ENCODE results near the gene ANK2. TPM values are rescaled to one million over a fixed set of nuclear protein-coding genes. Genes with fewer than 3 reads are reported as not detected.
A peak's percentile ranks its signal among the peaks of the same experiment; 100 is the strongest.

Gene ANK2
- total RNA-seq, 2 experiments from 2014 or later = 1.8 to 2.4 TPM

DNA sequence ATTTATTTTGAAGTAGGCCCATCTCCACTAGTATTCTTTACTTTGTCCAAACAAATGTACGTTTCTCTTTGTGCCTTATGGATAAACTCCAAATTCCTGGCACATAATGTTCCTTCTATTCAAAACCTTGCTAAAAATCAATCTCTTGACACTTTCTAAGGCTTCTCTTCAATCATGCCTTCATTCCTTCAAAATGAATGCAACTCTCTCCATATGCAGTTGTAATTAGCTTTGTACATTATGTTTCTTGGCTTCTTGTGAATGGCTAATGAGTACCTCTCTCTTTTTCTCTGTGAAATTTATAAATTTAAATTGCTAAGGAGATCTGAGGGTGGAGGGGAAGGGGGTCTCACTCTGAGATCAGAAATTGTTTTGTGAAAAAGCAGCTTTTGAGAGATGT is 24.0 kb upstream of the ANK2 start:
- Mint-ChIP-seq H3K9me3 (ENCODE audit: low read depth) (no peaks in the 10 kb centered on the region), H3K4me1 (no peaks in the 10 kb centered on the region), H3K4me3 (no peak overlapping the region), H3K27ac (no peak overlapping the region), H3K27me3 (peaks cover 3% of the 10 kb centered on the region), H3K36me3 (no peaks in the 10 kb centered on the region)
- ATAC-seq (no peak), DNase-seq (no peak)
- CTCF ChIA-PET = no interaction called here

DNA sequence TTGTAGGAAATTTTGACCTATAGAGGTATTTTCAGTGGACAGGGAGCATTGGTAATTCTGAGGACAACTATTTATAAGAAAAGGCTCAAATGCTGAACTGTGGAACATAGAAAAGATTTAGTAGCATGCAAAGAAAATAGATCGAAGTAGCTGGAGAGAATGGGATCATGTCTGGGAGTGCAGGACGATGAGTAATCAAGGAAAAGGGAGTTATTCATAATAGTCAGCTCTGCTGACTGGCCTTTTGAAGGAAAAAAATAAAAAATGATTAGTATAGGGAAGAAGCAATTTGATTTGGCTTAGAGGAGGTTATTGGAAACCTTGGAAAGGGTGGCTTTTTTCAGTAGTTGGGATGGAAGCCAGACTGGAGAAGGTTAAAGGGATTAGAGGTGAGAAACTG is 22.9 kb upstream of the ANK2 start:
- H3K36me3 Mint-ChIP-seq = no peaks in the 10 kb centered on the region
- CTCF ChIA-PET = no interaction called here
- DNase-seq (no peak), ATAC-seq (no peak)
- H3K4me3 Mint-ChIP-seq = no peak overlapping the region
- H3K9me3 Mint-ChIP-seq (ENCODE audit: low read depth) = no peaks in the 10 kb centered on the region
- H3K4me1 Mint-ChIP-seq = no peaks in the 10 kb centered on the region
- no peak overlapping the region for H3K27ac Mint-ChIP-seq
- H3K27me3 Mint-ChIP-seq = peaks cover 5% of the 10 kb centered on the region

DNA sequence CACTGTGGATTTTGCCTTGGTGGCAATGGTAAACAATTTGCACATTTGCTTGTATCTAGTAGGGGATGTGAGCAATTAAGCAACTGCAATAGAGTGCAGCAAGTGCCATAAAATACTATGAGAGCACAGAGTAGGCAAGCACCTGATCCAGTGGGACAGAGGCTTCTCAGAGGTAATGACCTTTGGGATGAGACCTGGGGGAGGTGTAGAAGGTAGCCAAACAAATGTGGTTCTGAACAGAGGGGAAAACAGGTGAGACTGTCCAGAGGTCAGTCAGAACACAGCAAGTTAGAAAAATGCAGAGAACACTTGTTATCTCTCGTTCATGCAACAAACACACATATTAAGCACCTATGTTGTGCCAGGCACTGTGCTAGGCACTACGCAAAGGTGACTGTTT is 21.4 kb upstream of the ANK2 start:
- ATAC-seq (no peak), DNase-seq (no peak)
- no peak overlapping the region for H3K27ac Mint-ChIP-seq
- H3K4me3 Mint-ChIP-seq = no peak overlapping the region
- H3K4me1 Mint-ChIP-seq = no peaks in the 10 kb centered on the region
- peaks cover 10% of the 10 kb centered on the region for H3K27me3 Mint-ChIP-seq
- CTCF ChIA-PET = no interaction called here
- no peaks in the 10 kb centered on the region for H3K36me3 Mint-ChIP-seq
- no peaks in the 10 kb centered on the region for H3K9me3 Mint-ChIP-seq (ENCODE audit: low read depth)

DNA sequence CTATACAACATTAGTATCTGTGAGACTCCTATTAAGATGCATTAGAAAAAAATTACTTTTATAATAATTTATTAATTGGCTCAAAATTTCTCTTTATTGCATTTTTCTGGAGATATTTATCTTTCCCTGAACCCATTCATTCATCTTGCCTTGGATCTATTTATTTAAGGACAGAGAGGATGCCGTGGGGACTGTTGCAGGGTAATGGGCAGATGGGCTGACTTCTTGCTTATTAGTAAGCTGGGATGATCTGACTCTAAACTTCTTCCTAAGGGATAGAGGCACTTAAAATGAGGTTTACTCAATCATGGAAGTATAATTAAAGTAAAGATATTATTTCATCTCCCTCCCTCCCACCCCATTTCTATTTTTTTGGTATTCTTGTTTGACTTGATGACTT is 18.2 kb upstream of the ANK2 start:
- DNase-seq (no peak), ATAC-seq (no peak)
- H3K36me3 Mint-ChIP-seq = no peaks in the 10 kb centered on the region
- CTCF ChIA-PET = no interaction called here
- no peaks in the 10 kb centered on the region for H3K9me3 Mint-ChIP-seq (ENCODE audit: low read depth)
- no peak overlapping the region for H3K27ac Mint-ChIP-seq
- H3K27me3 Mint-ChIP-seq = peaks cover 17% of the 10 kb centered on the region
- no peak overlapping the region for H3K4me3 Mint-ChIP-seq
- no peaks in the 10 kb centered on the region for H3K4me1 Mint-ChIP-seq

DNA sequence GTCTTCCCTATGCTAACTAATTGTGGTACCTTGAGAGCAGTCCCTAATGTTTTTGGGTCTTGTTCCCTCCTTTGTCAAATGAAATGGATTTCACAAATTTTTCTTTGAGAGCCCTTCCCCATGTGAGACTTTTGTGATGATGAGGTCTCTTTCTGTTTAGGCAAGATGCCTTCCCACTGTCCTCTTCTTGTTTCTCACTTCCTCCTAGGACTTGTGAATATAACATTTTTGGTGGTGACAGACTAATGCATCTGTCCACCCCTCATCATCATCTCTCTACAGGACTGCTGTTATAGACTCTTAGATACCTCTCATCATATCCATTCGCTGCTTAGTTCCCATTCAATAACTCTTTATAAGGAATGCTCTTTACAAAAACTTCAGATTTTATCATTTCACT is 8.7 kb upstream of the ANK2 start:
- peaks cover 2% of the 10 kb centered on the region for H3K27me3 Mint-ChIP-seq
- H3K36me3 Mint-ChIP-seq = no peaks in the 10 kb centered on the region
- DNase-seq = no peak
- no peak for ATAC-seq
- H3K4me3 Mint-ChIP-seq = no peak overlapping the region
- no peak overlapping the region for H3K27ac Mint-ChIP-seq
- CTCF ChIA-PET = no interaction called here
- no peaks in the 10 kb centered on the region for H3K4me1 Mint-ChIP-seq
- peaks cover 2% of the 10 kb centered on the region for H3K9me3 Mint-ChIP-seq (ENCODE audit: low read depth)

DNA sequence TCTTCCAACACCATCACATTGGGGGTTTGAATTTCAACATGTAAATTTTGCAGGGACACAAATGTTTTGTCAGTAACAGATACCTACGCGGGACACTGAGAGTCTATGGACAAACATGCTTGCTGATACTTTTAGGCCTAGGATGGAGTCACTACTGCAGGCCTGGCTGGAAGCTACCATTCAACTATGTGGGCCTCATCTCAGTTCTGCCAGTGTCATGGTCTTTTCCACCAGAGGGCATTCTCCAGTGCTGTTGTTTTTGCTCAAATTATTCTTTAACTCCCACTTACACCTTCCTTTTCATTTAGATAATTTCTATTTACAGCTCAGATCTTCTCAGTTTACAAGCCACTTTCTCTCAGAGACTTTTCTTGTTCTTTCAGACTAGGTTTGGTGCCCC is 7.0 kb upstream of the ANK2 start:
- CTCF ChIA-PET = no interaction called here
- Mint-ChIP-seq H3K4me3 (no peak overlapping the region), H3K27ac (no peak overlapping the region), H3K27me3 (peaks cover 2% of the 10 kb centered on the region), H3K36me3 (no peaks in the 10 kb centered on the region), H3K9me3 (ENCODE audit: low read depth) (peaks cover 2% of the 10 kb centered on the region), H3K4me1 (no peaks in the 10 kb centered on the region)
- ATAC-seq = no peak
- DNase-seq = no peak

DNA sequence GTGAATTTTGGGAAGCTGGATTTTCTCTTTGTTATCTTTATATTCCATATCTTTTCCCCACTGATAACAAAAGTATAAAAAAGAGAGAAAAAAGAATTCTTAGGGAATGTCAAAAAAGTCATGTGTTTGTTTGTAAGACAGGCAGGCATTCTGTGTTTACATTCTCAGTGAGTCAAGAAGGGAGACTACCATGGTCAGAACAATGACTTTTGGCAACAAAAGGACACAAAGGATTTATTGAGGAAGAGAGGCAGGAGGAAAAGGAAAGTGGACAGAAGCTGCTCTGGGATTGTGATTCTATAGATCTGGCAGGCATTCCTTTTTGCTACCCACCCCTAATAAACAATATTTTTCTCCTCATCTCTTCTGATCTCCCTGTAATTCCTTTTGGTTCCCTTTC is 5.9 kb upstream of the ANK2 start:
- H3K36me3 Mint-ChIP-seq = no peaks in the 10 kb centered on the region
- peaks cover 2% of the 10 kb centered on the region for H3K9me3 Mint-ChIP-seq (ENCODE audit: low read depth)
- peaks cover 2% of the 10 kb centered on the region for H3K27me3 Mint-ChIP-seq
- CTCF ChIA-PET = no interaction called here
- DNase-seq = no peak
- H3K4me1 Mint-ChIP-seq = no peaks in the 10 kb centered on the region
- ATAC-seq = no peak
- H3K27ac Mint-ChIP-seq = no peak overlapping the region
- H3K4me3 Mint-ChIP-seq = no peak overlapping the region

DNA sequence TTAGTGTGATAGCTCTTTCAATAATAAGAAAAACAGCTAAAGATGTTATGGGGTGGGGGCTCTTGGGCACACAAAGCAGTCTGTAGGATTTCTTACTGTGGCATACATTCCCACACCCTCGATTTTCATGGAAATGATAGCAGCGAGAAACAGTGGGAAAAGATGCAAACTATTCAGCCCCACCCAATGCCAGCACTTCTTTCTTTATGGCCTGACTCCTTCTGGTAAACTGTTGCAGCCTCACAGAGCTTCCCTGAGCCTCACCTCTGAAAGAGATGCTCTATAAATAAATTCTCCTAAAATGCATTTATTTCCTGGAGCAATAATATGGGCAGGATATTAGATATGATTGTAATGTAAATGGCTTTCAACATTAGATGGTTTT is 910 bp downstream of the ANK2 start:
- CTCF ChIA-PET = interaction anchor here (0.7 kb wide), 1 partner anchor 26 kb away, joined by 3 read pairs; no protein-coding TSS in a partner anchor
- H3K4me1 Mint-ChIP-seq = peaks cover 10% of the 10 kb centered on the region
- peaks cover 6% of the 10 kb centered on the region for H3K27me3 Mint-ChIP-seq
- no peaks in the 10 kb centered on the region for H3K9me3 Mint-ChIP-seq (ENCODE audit: low read depth)
- H3K27ac Mint-ChIP-seq = no peak overlapping the region
- H3K4me3 Mint-ChIP-seq = no peak overlapping the region
- DNase-seq (no peak), ATAC-seq (no peak)
- no peaks in the 10 kb centered on the region for H3K36me3 Mint-ChIP-seq

DNA sequence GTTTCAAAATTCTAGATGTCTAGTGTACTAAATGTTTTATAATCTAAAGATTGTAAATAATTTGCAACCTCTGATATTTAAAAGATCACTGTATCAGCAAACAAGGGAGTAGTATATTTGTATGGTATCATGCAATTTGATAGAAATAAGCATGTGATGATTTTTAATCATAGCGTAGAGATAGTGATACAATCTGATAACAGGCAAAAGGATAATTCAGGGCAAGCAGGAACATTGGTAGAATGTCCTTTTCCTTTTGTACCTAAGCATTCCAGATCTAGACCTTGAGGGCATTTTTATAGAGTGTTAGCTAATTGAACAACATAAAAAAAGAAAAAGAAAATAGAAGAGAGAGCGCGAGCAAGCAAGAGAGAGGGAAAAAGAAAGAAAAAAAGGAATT is 1.4 kb downstream of the ANK2 start:
- Mint-ChIP-seq H3K27me3 (peaks cover 6% of the 10 kb centered on the region), H3K4me3 (no peak overlapping the region), H3K4me1 (peaks cover 10% of the 10 kb centered on the region), H3K9me3 (ENCODE audit: low read depth) (no peaks in the 10 kb centered on the region), H3K36me3 (no peaks in the 10 kb centered on the region), H3K27ac (no peak overlapping the region)
- DNase-seq (no peak), ATAC-seq (no peak)
- CTCF ChIA-PET = no interaction called here

DNA sequence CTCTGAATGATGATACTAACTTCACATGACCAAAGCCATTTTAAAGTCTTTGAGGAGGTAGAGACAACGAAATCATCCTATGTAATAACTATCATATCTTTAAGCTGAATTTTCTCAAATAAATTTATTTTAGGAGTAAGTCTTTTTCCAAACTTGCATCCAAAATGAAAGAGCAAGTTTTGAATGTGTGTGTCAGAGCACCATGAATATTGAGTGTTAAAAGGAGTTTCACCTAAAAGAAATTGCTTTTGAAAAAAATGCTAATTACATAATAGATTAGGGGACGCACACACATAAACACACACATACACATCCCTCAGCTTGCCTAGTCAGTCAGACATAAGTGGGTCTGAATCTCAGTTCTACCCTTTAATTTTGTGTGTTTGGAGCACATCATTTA is 1.9 kb downstream of the ANK2 start:
- ATAC-seq (no peak), DNase-seq (no peak)
- no peaks in the 10 kb centered on the region for H3K36me3 Mint-ChIP-seq
- H3K27ac Mint-ChIP-seq = no peak overlapping the region
- H3K27me3 Mint-ChIP-seq = peaks cover 6% of the 10 kb centered on the region
- CTCF ChIA-PET = no interaction called here
- peaks cover 10% of the 10 kb centered on the region for H3K4me1 Mint-ChIP-seq
- H3K4me3 Mint-ChIP-seq = no peak overlapping the region
- no peaks in the 10 kb centered on the region for H3K9me3 Mint-ChIP-seq (ENCODE audit: low read depth)

DNA sequence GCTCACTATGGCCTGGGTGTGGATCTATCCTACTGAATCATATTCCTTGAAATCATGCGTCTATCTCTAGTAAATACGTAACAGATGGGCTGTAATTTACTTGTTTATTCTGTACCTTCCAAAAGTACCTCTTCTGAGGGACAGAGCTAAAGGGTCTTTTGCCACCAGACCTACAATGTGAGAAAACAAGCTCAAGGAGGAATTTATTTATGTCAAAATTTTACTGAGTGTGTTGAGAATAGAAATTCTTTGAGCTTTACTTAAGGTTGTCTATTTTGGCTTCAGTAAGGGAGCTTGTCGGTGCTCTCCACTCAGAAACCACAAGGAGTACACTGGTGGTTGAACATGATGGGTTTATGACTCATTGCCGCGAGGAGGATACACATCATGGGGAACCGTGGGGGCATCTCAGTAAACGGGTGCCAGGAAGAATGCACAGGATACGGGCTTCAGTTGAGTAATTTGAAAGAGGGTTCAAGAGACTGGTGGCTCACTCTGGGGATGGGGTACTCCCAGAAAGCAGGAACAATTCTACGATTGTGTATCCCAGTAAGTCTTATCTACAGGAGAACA is 3.0 kb downstream of the ANK2 start:
- peaks cover 9% of the 10 kb centered on the region for H3K27me3 Mint-ChIP-seq
- H3K4me1 Mint-ChIP-seq = peaks cover 10% of the 10 kb centered on the region
- DNase-seq = peak; percentile 64
- no peak overlapping the region for H3K4me3 Mint-ChIP-seq
- no peaks in the 10 kb centered on the region for H3K9me3 Mint-ChIP-seq (ENCODE audit: low read depth)
- no peaks in the 10 kb centered on the region for H3K36me3 Mint-ChIP-seq
- no peak overlapping the region for H3K27ac Mint-ChIP-seq
- ATAC-seq = peak; percentile 84
- CTCF ChIA-PET = no interaction called here

DNA sequence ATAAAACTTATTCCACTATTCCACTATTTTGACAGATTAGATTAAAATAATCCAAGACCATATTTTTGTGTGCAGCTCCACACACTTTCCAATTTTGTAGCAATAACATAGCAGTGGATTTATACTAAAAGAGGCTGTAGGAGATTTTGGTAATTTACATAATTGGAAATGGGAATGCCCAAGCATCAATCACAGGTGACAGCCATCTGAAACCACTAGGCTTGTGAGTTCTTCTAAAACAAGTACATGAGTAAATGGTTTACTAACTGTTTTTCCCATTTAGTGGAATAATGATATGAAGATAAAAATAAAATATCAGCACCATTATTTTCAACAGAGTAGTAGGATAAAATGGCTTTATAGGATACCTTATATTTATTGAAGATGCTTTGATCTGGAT is 4.4 kb downstream of the ANK2 start:
- CTCF ChIA-PET = no interaction called here
- no peak overlapping the region for H3K27ac Mint-ChIP-seq

DNA sequence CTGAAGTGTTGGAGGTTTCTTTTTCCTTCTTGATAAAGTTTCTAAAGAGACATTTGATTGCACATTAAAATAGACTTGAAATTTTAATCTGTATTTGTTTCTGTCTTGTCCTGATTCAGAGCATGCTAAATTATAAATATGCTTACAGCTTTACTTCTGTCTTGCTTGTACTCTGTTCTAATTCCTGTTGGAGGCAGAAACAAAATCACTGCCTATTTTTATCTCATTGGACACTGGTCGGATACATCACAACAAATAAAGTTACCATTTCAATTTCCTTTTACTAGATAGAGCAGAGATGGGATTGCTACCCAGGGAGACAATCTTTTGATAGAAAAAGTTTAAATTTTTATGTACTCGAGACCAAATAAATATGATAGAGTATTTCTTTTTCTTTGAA is 6.9 kb downstream of the ANK2 start:
- Mint-ChIP-seq H3K27me3 (peaks cover 5% of the 10 kb centered on the region), H3K9me3 (ENCODE audit: low read depth) (no peaks in the 10 kb centered on the region), H3K4me3 (no peak overlapping the region), H3K27ac (no peak overlapping the region), H3K4me1 (peaks cover 10% of the 10 kb centered on the region), H3K36me3 (no peaks in the 10 kb centered on the region)
- ATAC-seq (no peak), DNase-seq (no peak)
- CTCF ChIA-PET = no interaction called here

More for the DNA sequence above, 4.4 kb downstream of the ANK2 start:
- no peak for ATAC-seq
- H3K9me3 Mint-ChIP-seq (ENCODE audit: low read depth) = no peaks in the 10 kb centered on the region
- no peak for DNase-seq
- peaks cover 12% of the 10 kb centered on the region for H3K27me3 Mint-ChIP-seq
- H3K36me3 Mint-ChIP-seq = no peaks in the 10 kb centered on the region
- peaks cover 10% of the 10 kb centered on the region for H3K4me1 Mint-ChIP-seq
- no peak overlapping the region for H3K4me3 Mint-ChIP-seq

DNA sequence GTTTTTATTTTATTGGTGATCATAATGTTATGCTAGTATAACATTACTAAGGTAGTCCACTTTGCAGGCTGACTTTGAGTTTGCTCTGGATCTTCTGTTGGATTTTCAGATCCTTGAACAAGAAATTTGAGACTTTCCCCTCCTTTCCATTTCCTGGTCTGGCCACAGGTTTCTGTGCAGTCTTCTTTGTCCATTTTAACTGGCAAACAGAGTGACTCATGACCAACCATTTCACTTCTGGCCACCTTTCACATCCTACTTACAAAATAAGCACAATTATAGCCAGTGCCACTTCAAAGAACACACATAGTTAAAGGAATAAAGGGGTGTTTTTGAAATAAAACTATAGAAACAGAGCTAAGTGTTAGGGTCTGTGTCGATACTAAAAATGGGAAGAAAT is 8.4 kb downstream of the ANK2 start:
- peaks cover 2% of the 10 kb centered on the region for H3K4me1 Mint-ChIP-seq
- DNase-seq (no peak), ATAC-seq (no peak)
- H3K27ac Mint-ChIP-seq = no peak overlapping the region
- no peak overlapping the region for H3K4me3 Mint-ChIP-seq
- no peaks in the 10 kb centered on the region for H3K36me3 Mint-ChIP-seq
- peaks cover 5% of the 10 kb centered on the region for H3K27me3 Mint-ChIP-seq
- CTCF ChIA-PET = no interaction called here
- no peaks in the 10 kb centered on the region for H3K9me3 Mint-ChIP-seq (ENCODE audit: low read depth)
